ENCODE measurements around the gene SEPSECS. TPM values are rescaled to one million over a fixed set of nuclear protein-coding genes. Genes with fewer than 3 reads are reported as not detected.

The SEPSECS gene
- total and polyA plus RNA-seq, 4 donors, result 2.8 to 23.2 (median 7.3) TPM

DNA sequence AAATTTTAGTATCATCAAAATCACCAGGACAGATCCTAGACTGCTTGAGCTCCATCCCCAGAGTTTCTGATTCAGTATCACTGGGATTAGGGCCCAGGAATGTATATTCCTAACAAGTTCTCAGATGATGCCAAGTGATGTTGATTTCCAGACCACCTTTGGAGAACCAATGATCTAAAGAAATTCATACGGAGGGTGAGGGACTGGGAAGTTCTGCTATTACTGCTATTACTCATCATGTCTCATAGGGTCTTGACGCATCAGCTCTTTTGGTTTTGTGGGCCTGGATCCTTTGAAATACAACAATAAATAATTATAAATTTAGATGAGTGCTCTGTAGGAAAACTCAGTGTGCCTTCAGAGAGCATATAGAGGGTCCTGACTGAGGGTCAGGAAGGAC lies 69.7 kb downstream of the SEPSECS start:
- peaks cover 0 to 5% (median 2%) of the 10 kb centered on the region in 4 donors for H3K9me3 ChIP-seq (ENCODE audit: control insufficient read depth in 4 of 4, insufficient read depth in 3 of 4, low read length in 3 of 4)
- H3K36me3 ChIP-seq (ENCODE audit: control insufficient read depth in 4 of 4, insufficient read depth in 4 of 4, low read length in 4 of 4), result no peaks in the 10 kb centered on the region
- ATAC-seq (ENCODE audit: insufficient read depth, low FRiP score), result no peak
- no peak overlapping the region for H3K9ac ChIP-seq (ENCODE audit: insufficient read depth in 1 of 2, low read length in 2 of 2)
- no peak for DNase-seq
- peaks cover 0 to 35% (median 20%) of the 10 kb centered on the region in 3 donors for H3K27me3 ChIP-seq (ENCODE audit: control insufficient read depth in 3 of 3, insufficient read depth in 3 of 3, low read length in 2 of 3)
- TF ChIP-seq, protein P1, sequence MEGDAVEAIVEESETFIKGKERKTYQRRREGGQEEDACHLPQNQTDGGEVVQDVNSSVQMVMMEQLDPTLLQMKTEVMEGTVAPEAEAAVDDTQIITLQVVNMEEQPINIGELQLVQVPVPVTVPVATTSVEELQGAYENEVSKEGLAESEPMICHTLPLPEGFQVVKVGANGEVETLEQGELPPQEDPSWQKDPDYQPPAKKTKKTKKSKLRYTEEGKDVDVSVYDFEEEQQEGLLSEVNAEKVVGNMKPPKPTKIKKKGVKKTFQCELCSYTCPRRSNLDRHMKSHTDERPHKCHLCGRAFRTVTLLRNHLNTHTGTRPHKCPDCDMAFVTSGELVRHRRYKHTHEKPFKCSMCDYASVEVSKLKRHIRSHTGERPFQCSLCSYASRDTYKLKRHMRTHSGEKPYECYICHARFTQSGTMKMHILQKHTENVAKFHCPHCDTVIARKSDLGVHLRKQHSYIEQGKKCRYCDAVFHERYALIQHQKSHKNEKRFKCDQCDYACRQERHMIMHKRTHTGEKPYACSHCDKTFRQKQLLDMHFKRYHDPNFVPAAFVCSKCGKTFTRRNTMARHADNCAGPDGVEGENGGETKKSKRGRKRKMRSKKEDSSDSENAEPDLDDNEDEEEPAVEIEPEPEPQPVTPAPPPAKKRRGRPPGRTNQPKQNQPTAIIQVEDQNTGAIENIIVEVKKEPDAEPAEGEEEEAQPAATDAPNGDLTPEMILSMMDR (IDR thresholded peaks at IDR 0.05; ENCODE audit: control extremely low read depth, extremely low read depth), result no peak
- H3K27ac ChIP-seq (ENCODE audit: low read depth in 1 of 2, low read length in 1 of 2), result no peak overlapping the region
- WGBS, 2 donors, result 91 to 97% methylated on average over 2 of the region's 2 CpGs
- no peak overlapping the region for H3K4me3 ChIP-seq
- H3K4me1 ChIP-seq (ENCODE audit: control insufficient read depth in 5 of 5, insufficient read depth in 5 of 5, low read length in 5 of 5), result peaks cover 0 to 14% (median 2%) of the 10 kb centered on the region in 5 donors

GRCh38 chr4:25089051-25089763 lies 71.0 kb downstream of the SEPSECS start:
- H3K36me3 ChIP-seq (ENCODE audit: control insufficient read depth in 4 of 4, insufficient read depth in 4 of 4, low read length in 4 of 4), result no peaks in the 10 kb centered on the region
- H3K9me3 ChIP-seq (ENCODE audit: control insufficient read depth in 4 of 4, insufficient read depth in 3 of 4, low read length in 3 of 4), result peaks cover 0 to 5% (median 2%) of the 10 kb centered on the region in 4 donors
- H3K4me3 ChIP-seq, result no peak overlapping the region
- H3K9ac ChIP-seq (ENCODE audit: insufficient read depth in 1 of 2, low read length in 2 of 2), result no peak overlapping the region
- TF ChIP-seq, protein P1 (IDR thresholded peaks at IDR 0.05; ENCODE audit: control extremely low read depth, extremely low read depth), result no peak
- peak overlapping the region in 1 of 2 donors; percentile 69 for H3K27ac ChIP-seq (ENCODE audit: low read depth in 1 of 2, low read length in 1 of 2)
- H3K4me1 ChIP-seq (ENCODE audit: control insufficient read depth in 5 of 5, insufficient read depth in 5 of 5, low read length in 5 of 5), result peaks cover 0 to 14% (median 3%) of the 10 kb centered on the region in 5 donors
- H3K27me3 ChIP-seq (ENCODE audit: control insufficient read depth in 3 of 3, insufficient read depth in 3 of 3, low read length in 2 of 3), result peaks cover 0 to 35% (median 20%) of the 10 kb centered on the region in 3 donors
- 69 to 71% methylated on average over 14 of the region's 14 CpGs for WGBS, 2 donors
- no peak for ATAC-seq (ENCODE audit: insufficient read depth, low FRiP score)
- DNase-seq, result no peak

DNA sequence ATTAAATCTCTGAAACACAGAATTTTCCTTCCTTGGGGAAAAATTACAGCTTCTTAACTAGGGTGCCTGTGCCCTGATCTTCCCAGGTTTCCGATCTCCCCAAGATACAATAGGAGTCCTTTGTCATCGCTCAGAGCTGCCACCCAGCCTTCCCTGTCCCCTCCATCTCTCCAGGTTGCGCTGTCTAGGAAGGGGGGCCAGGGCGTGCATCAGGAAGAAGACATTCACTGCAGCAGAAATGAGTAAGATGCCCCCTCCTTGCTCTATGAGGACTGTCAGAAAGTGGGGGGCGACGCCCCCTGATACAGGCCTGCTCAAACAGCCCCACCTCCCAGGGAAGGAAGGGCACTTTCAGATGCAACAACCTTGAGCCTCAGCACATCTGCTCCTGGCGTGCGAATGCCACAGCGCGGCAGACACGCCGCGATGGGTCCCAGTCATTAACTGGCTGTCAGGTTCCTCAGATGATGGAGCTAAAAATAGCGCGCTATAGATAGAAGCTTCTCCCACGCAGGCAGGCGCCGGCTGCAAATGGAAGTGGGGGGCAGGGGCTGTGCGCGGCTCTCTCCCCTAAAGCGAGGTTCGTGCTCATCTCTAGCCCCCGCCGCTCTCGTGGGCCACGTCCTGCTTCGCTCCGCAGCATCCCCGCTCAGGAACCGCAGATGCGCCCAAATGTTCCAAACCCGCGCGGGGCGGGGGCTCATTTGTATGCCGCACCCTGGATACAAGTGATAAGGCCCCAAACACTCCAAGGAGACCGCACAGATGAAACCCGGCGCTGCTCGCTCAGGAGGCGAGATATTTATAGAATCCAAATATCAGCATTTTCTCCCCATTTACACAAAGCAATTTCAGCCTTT lies 71.9 kb downstream of the SEPSECS start:
- TF ChIP-seq, protein P1 (IDR thresholded peaks at IDR 0.05; ENCODE audit: control extremely low read depth, extremely low read depth), result no peak
- no peak for ATAC-seq (ENCODE audit: insufficient read depth, low FRiP score)
- peak in 1 of 3 donors; percentile 27 for DNase-seq
- peaks cover 0 to 35% (median 20%) of the 10 kb centered on the region in 3 donors for H3K27me3 ChIP-seq (ENCODE audit: control insufficient read depth in 3 of 3, insufficient read depth in 3 of 3, low read length in 2 of 3)
- WGBS, 2 donors, result 12 to 21% methylated on average over 41 of the region's 41 CpGs
- peaks cover 0 to 14% (median 3%) of the 10 kb centered on the region in 5 donors for H3K4me1 ChIP-seq (ENCODE audit: control insufficient read depth in 5 of 5, insufficient read depth in 5 of 5, low read length in 5 of 5)
- H3K4me3 ChIP-seq, result no peak overlapping the region
- peak overlapping the region in 1 of 2 donors; percentile 69 for H3K27ac ChIP-seq (ENCODE audit: low read depth in 1 of 2, low read length in 1 of 2)
- H3K9me3 ChIP-seq (ENCODE audit: control insufficient read depth in 4 of 4, insufficient read depth in 3 of 4, low read length in 3 of 4), result peaks cover 0 to 3% (median under 1%) of the 10 kb centered on the region in 4 donors
- H3K9ac ChIP-seq (ENCODE audit: insufficient read depth in 1 of 2, low read length in 2 of 2), result no peak overlapping the region
- H3K36me3 ChIP-seq (ENCODE audit: control insufficient read depth in 4 of 4, insufficient read depth in 4 of 4, low read length in 4 of 4), result no peaks in the 10 kb centered on the region

Measured in lung (tissue), 12 donors.